Natural killer cell (primary cell): ENCODE measurements around the gene RAB3B. TPM values are rescaled to one million over a fixed set of nuclear protein-coding genes. Genes with fewer than 3 reads are reported as not detected.

Experiments used
- ATAC-seq, 3 donors: fragments of 150-1000 bp in 2 of 3; fragments of 200-7000 bp in 1 of 3; cut with Tn5 transposase; 1 replicate in 1 of 3; 2 replicates in 2 of 3; pipeline ENCODE4 v1.10.0; 2021; ENCODE audit warnings: mild to moderate bottlenecking in 2 of 3, moderate library complexity in 2 of 3
- DNase-seq, 2 donors: peaks; one replicate each; pipeline versions ENCODE4 v3.0.0 to v3.0.0-alpha.2; 2013 to 2021; ENCODE audit warnings: mixed read lengths in 1 of 2
- H3K27ac ChIP-seq: one replicate; pipeline ENCODE4 v1.5.1; 2013; ENCODE audit warnings: mild to moderate bottlenecking, low read length
- H3K27me3 ChIP-seq: one replicate; pipeline ENCODE4 v1.6.1; 2013; ENCODE audit warnings: low read length; ENCODE audit not compliant: control insufficient read depth, insufficient read depth
- H3K36me3 ChIP-seq: one replicate; pipeline ENCODE4 v1.6.1; 2013; ENCODE audit warnings: low read length; ENCODE audit not compliant: control insufficient read depth, insufficient read depth
- H3K4me1 ChIP-seq: one replicate; pipeline ENCODE4 v1.6.1; 2013; ENCODE audit warnings: low read length; ENCODE audit not compliant: control insufficient read depth, insufficient read depth
- H3K4me3 ChIP-seq: one replicate; pipeline ENCODE4 v1.5.1; 2013; ENCODE audit warnings: low read length
- H3K9me3 ChIP-seq: one replicate; pipeline ENCODE4 v1.6.1; 2013; ENCODE audit warnings: low read length; ENCODE audit not compliant: control insufficient read depth, insufficient read depth
- H3K27ac Mint-ChIP-seq, 2 donors: one replicate each; pipeline ENCODE4 v1.8.0; 2022; ENCODE audit warnings: mild to moderate bottlenecking in 2 of 2, mixed read lengths in 2 of 2, moderate library complexity in 1 of 2
- H3K27me3 Mint-ChIP-seq, 2 donors: one replicate each; pipeline ENCODE4 v1.8.0; 2022; ENCODE audit warnings: low read depth in 2 of 2, mixed read lengths in 2 of 2
- H3K36me3 Mint-ChIP-seq: one replicate; pipeline ENCODE4 v1.8.0; 2022; ENCODE audit warnings: mixed read lengths
- H3K4me1 Mint-ChIP-seq, 2 donors: one replicate each; pipeline ENCODE4 v1.8.0; 2022; ENCODE audit warnings: mixed read lengths in 2 of 2
- H3K4me3 Mint-ChIP-seq: one replicate; pipeline ENCODE4 v1.8.0; 2022; ENCODE audit warnings: mild to moderate bottlenecking, moderate library complexity, mixed read lengths
- H3K9me3 Mint-ChIP-seq, 2 donors: one replicate each; pipeline ENCODE4 v1.8.0; 2022; ENCODE audit warnings: mixed read lengths in 2 of 2
- CTCF ChIP-seq: fragments of 200-600 bp; IDR thresholded peaks from one replicate; pipeline ENCODE4 v1.8.0; 2022; ENCODE audit warnings: antibody characterized with exemption
- whole genome bisulfite sequencing: methylation state at CpG from one replicate; pipeline ENCODE4 v1.1.7; 2013; ENCODE audit warnings: missing lambda C conversion rate; ENCODE audit not compliant: insufficient coverage; 5-methylcytosine and 5-hydroxymethylcytosine counted together
- intact Hi-C: fragments of 100-400 bp; cut with micrococcal nuclease; formaldehyde crosslinking; loops from one replicate; pipeline ENCODE4 v1.14.2; 2022
- total RNA-seq, 4 donors: library from RNA; stranded (reverse); fragments of 120-200 nt in 1 of 4; gene quantifications; one replicate each; pipeline versions ENCODE4 v1.2.3 to v1.2.4, GENCODE V29; 2013 to 2022

Gene RAB3B
- total RNA-seq, 3 donors from 2014 or later (not counting 1 experiment from before 2014, with no cell fraction given), result 0.03 TPM; not detected in 2

- no peaks in the 10 kb centered on the region for H3K4me1 ChIP-seq
- H3K4me3 Mint-ChIP-seq, result no peak overlapping the region
- no peak overlapping the region for H3K27ac Mint-ChIP-seq
- no peaks in the 10 kb centered on the region for H3K9me3 ChIP-seq
- 91% methylated on average over 12 of the region's 12 CpGs for WGBS
- H3K4me3 ChIP-seq, result no peak overlapping the region
- H3K36me3 ChIP-seq, result no peaks in the 10 kb centered on the region
- H3K27ac ChIP-seq, result no peak overlapping the region
- no peaks in the 10 kb centered on the region for H3K36me3 Mint-ChIP-seq
- no peak for ATAC-seq
- peaks cover 0 to 8% of the 10 kb centered on the region in 2 donors for H3K27me3 Mint-ChIP-seq
- no peaks in the 10 kb centered on the region for H3K4me1 Mint-ChIP-seq
- no peaks in the 10 kb centered on the region for H3K9me3 Mint-ChIP-seq
- intact Hi-C loops, result no loop called here
- no peak for DNase-seq
- no peak for TF ChIP-seq CTCF
- H3K27me3 ChIP-seq, result no peaks in the 10 kb centered on the region
Observed at GRCh38 chr1:51976846-51977602, 13.5 kb downstream of the RAB3B start.

DNA sequence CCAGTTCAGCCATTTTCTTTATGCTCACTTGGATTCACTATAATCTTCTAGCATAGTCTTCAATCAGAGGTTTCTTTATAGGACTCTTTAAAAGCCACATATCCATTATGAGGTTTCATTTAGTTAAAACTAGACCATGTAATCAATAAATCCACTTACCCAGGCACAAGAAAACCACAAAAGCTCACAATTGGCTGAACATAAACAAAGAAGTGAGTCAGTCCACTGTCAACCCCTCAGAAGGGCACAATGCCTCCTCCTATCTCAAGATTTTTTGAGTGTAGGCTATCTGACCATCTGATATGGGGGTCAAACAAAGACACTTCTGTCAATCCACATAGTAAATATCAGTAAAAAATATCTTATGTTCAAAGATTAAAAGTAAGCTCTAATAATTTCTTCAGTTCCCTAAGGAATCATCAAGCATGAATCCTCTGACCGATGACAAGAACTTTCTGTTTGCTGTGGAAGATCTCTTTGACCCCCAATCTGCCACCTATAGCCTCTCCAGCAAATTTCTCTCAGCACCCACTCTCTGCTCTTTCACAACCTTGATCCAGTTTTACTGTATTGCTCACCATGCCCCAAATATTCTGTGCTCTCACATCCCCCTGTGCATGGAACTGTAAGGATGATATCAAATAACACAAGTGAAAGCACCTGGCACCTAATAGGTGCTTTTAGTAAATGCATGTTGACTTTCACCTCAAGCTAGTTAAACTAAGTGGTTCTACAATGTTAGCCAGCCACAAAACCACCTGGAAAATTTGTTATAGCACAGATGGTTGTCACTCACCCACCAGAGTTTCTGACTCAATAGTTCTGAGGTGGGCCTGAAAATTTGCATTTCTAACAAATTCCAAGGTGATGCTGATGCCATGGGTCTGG, 16.7 kb downstream of the RAB3B start:
- no peaks in the 10 kb centered on the region for H3K27me3 ChIP-seq
- H3K9me3 ChIP-seq, result no peaks in the 10 kb centered on the region
- H3K27ac ChIP-seq, result no peak overlapping the region
- H3K27me3 Mint-ChIP-seq, result peaks cover 4 to 17% of the 10 kb centered on the region in 2 donors
- H3K36me3 ChIP-seq, result no peaks in the 10 kb centered on the region
- H3K4me3 Mint-ChIP-seq, result no peak overlapping the region
- intact Hi-C loops, result no loop called here
- H3K27ac Mint-ChIP-seq, result no peak overlapping the region
- TF ChIP-seq CTCF, result no peak
- no peaks in the 10 kb centered on the region for H3K9me3 Mint-ChIP-seq
- H3K36me3 Mint-ChIP-seq, result no peaks in the 10 kb centered on the region
- no peak for DNase-seq
- H3K4me1 Mint-ChIP-seq, result no peaks in the 10 kb centered on the region
- H3K4me1 ChIP-seq, result no peaks in the 10 kb centered on the region
- no peak overlapping the region for H3K4me3 ChIP-seq
- ATAC-seq, result no peak
- WGBS, result 79% methylated on average over 1 of the region's 1 CpG

DNA sequence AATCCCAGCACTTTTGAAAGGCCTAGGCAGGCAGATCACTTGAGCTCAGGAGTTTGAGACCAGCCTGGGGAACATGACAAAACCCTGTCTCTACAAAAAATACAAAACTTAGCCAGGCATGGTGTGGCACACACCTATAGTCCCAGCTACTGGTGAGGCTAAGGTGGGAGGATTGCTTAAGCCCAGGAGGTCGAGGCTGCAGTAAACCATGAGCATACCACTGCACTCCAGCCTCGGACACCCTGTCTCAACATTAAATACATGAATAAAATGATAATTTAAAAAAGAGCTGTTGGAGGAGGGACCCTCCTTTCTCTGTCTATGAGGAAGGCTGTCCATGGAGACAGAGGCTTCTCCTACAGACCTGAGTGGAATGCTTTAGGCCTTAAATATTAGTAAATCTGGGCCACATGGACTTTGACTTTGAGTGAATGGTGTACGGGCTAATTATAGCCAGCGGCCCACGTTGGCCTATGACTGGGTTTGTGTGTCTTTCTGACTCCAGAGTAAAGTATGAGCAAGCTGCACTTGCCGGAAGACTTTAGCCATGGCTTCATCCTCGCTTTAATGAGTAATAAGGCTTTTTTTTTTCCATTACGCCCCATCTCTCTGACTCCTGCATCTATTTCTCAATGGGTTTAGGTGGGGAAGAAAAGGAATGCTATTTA, 21.3 kb downstream of the RAB3B start:
- H3K27ac ChIP-seq, result no peak overlapping the region

More for the DNA sequence above, 21.3 kb downstream of the RAB3B start:
- H3K27me3 ChIP-seq, result no peaks in the 10 kb centered on the region
- no peak for ATAC-seq
- intact Hi-C loops, result no loop called here
- H3K36me3 ChIP-seq, result no peaks in the 10 kb centered on the region
- 86% methylated on average over 5 of the region's 8 CpGs for WGBS
- TF ChIP-seq CTCF, result no peak
- H3K9me3 ChIP-seq, result no peaks in the 10 kb centered on the region
- Mint-ChIP-seq H3K9me3 (no peaks in the 10 kb centered on the region), H3K4me3 (no peak overlapping the region), H3K27ac (no peak overlapping the region), H3K27me3 (peaks cover 4 to 8% of the 10 kb centered on the region in 2 donors), H3K4me1 (no peaks in the 10 kb centered on the region), H3K36me3 (no peaks in the 10 kb centered on the region)
- no peaks in the 10 kb centered on the region for H3K4me1 ChIP-seq
- no peak for DNase-seq
- no peak overlapping the region for H3K4me3 ChIP-seq
